HG02870 (cell line): ENCODE data around the gene CDK5R2.

ENCODE experiments used
- ATAC-seq: cut with Tn5 transposase; IDR thresholded peaks from one replicate; pipeline ENCODE4 v1.9.1; 2021; ENCODE audit warnings: mild to moderate bottlenecking, moderate library complexity; ENCODE audit not compliant: unreplicated experiment

The CDK5R2 gene

DNA sequence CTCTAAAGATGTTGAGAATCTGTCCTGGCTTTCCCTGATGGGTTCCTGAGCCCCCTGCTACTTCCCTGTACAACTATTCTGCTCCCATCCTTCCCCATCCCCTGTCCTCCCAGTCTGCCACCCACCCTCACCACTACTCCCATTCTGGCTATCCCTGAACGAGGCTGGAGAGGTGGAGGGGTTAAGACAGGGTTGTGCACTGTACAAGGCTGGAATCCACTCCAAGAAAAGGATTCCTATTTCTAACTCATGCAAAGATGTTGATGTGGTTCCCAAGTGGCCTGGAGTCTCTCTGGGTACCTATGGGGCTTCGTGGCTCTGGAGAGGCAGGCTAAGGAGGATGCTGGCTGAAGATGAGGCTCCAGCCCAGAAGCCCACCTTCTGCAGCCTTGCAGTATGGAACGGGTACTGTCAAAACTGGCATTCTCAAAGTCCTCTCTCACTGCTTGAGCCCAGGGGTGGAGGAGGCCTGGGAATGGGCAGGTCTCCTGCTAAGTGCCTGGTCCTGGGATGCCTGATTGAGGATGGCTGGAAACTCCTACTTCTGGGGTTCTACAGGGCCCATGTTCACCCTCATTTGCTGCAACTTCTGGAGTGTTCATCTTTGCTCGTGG, 26.8 kb downstream of the CDK5R2 start:
- no peak for ATAC-seq

DNA sequence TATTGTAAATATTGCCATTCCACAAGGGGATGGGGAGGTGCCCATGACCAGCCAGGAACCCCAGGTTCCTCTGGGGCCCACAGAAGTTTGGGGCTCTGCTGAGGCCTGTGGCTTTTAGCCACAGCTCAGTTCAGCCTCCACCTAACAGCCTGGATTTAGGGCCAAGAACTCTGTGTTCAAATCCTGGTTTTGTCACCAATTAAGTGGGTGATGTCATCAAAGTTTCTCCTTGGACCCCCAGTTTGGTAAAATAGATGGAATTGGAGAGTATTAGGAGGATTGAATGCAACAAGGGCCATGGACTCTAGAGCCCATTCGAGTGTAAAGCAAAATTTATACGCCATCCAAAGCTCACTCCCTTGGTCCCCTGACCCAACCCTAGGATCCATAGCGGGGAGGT, 28.7 kb downstream of the CDK5R2 start:
- ATAC-seq: no peak

DNA sequence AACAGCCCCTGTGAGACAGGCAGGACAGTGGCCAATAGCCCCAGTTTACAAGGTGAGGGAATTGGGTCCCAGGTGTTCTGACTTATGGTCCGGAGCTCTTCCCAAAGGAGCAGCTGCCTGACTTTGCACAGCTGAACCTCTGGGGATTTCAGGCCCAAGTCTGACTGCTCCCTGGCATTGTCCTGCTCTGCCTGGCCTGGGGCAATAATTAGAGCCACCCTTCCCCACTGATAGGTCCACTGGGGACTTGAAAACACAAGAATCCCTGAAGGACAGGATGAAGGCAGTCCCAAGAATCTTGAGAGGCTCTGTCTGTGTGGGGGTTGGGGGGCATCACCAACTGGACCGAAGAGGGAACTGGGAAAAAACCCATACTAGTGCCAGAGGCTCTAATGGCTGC, 29.2 kb downstream of the CDK5R2 start:
- no peak for ATAC-seq

DNA sequence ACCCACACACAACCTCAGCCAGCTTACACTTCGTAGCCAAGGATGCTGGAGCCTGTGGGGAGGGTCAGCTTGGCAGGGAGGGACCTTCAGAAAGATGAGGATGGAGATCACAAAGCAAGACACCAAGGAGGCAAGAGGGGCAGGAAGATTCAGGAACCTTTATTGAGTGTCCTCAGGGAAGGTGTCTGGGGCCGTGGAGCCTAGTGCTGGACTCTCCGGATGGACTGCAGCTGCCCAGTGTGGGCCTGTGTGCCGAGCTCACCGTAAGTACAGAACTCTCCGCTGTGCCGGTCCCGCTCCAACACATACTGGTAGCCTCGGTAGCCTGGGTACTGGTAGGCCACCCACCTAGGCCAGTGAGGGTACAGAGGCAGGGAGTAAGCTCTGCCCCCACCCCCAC, 30.6 kb downstream of the CDK5R2 start:
- ATAC-seq: no peak

DNA sequence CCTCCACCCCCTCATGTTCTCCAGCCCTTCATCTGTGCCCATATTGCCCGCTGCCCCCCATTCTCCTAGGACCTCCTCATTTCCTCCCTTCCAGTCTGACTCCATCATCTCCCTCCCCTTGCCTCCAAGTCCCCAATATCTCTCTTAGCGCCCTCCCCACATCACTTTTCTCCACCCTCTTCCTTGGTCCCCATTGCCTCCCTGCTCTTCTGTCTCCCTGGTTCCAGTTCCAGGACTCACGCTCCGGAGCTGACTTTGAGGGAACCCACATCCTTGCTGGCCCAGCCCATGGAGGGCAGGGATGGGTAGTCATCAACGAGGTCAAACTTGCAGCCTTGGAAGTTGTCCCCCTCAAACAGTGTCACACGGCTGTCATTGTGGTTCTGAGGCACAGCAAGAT, 31.1 kb downstream of the CDK5R2 start:
- no peak for ATAC-seq

DNA sequence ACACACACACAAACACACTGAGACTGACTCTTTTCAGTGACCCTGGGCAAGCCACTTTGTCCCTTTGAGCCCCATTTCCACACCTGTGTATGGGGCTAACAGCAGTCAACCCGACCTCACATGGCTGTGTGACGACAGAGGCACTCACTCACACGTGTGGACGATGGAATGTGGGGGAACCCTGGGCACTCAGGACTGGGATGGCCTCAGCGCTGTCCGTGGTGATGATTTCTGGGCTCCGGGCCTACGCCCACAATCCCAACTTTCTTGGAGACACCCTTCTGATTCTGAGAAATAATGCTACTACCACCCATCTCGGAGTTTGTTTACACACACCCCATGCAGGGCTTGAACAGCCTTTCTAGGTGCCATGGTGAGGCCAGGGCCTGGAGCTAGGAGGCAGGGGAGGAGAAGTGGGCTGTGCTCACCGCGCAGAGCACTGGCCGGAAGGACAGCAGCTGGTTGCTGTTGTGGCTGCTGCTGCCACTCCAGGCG, 32.3 kb downstream of the CDK5R2 start:
- no peak for ATAC-seq

DNA sequence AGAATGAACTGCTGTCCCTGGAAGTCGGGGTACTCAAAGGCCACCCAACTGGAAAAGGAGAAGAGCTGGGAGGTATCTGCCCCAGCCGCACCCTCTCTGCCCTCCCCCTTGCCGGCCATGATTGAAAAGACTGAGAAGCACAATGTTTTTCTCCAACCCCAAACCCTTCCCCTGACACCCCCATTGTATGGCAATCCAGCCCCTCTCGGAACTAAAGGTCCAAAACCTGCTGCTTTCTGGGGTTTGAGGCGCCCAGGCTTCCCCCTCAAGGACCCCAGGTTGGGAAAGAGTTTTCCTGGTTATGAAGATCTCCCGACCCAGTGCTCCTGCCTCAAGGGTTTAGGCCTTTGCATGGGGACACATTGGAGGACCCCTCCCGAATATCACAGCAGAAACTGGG, 32.7 kb downstream of the CDK5R2 start:
- ATAC-seq: no peak

DNA sequence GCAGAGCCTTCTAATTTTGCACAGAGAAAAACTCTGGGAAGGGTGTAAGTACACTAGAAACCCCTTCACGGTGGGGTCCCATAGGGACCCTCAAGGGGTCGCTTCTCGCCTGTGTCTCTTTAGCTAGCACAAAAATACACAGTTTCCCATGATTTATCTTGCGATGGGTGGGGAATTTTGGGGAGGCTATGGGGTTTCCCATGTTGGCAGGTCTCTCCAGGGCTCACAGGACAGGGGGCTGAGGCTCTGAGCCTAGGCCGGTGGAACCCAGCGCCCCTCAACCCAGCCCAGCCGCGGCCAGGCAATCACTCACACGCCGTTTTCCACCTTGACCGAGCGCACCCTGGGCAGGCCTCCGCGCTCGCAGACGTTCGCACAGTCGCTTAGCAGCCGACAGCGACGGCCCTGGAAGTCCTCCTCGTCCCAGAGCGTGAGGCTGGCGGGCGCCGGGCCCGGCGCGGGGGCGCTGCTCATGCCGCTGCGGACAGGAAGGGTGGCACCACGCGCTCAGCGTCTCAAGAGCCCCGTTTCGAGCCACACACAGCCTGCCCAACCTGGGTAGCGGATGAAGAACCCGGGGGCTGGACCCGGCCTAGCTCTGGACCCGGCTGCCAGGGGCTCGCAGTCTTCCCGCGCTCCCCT, 33.4 kb downstream of the CDK5R2 start:
- ATAC-seq: no peak

DNA sequence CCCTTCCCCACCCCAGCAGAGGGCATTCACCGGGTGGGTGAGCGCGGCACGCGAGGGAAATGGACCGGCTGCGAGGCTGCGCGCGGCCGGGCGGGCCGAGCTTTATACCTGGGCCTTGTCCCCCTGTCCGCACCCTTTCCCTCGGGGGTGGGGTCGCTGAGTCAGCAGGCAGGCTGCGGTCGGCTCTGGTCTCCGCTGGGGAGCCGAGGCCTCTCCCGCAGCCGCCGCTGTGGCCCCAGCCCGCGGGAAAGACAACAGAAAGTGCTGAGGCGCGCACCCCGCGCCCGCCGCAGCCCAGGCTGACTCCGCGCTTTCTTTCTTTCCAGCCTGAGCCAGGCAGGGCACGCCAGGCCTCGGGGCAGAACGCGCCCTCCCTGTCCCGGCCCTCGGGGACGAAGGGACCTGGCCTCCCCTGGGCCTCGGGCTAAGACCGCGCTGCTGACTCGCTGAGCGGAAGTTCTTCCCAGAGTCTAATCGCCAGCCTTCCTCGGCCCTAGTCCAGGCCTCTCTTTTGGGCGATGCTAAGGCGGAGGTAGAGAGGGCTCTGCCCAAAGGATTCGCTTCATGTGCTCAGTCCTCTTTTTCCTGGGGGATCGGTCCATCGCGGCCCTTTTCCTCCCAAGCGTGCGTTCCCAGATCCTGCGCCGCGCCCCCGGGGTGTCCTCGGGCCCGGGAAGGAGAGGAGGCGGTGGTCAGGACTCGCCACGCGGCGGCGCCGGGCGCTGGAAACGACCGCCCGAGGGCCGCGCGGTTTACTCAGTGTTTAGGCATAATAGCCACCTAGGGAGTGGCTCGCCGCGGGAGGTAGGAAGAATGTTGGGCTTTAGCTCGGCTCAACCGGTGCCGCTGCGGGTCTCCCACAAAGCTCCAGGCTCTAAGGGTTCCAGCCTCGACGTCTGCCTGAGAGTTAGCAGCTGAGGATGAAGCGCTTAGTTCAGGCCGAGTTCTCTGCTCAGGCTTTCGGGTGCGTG, 34.2 kb downstream of the CDK5R2 start, which contains the start of gene CRYBA2:
Gene CRYBA2 (minus strand): TSS at position 78 of the 971 bp plus-strand sequence. CDS start 246 bp downstream, outside the sequence.
- no peak for ATAC-seq

DNA sequence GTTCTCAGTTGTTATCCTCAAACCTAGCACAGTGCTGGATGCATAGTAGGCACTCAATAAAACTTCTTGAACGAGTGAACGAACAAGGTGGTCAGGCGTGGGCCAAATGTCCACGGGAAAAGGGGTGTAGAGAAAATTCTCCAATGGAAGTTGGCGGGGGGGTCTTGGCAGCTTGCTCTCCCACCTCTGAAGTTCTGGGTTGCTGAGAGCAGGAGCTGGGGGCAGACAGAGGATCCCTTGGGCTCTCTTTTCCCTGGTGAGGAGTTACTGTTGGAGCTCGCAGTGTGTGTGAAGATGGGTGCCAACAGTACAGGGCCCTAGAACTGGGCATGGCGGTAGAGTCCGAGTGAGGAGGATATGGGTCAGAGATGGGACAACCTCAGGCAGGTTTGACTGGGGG, 36.1 kb downstream of the CDK5R2 start:
- ATAC-seq: no peak

DNA sequence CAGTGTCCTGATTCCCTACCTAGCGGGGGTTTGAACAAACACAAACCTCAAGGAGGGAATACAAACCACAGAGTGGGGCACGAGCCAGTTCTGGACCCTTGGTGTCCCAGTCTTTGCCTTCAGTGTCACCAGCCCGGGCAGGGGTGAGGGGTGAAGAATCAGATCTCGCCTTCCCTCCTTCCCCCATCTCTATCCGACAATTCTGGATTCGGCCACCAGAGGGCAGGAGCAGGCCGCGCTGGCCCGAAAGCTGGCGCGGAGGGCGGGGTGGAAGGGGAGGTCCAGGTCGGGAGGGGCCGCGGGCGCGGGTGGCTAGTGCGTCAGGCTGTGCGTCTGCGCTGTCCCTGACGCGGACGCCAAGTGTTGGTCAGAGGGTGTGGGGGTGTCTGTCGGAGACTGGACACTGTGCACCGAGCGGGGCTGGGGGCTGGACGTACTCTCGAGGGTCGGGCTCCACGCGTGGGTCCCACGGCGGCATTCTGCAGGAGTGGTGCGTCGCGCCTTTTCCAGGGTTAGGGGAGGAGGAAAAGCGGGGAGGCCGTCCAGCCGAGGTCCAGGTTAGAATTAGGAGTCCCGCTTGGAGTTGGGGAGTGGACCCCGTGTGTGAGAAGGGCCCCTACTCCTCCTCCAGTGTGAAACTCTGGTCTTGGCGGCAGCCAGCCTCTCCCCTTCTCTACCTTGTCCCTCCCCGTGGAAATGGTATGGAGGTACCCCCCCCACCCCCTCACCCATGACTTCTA, 36.7 kb downstream of the CDK5R2 start:
- no peak for ATAC-seq

DNA sequence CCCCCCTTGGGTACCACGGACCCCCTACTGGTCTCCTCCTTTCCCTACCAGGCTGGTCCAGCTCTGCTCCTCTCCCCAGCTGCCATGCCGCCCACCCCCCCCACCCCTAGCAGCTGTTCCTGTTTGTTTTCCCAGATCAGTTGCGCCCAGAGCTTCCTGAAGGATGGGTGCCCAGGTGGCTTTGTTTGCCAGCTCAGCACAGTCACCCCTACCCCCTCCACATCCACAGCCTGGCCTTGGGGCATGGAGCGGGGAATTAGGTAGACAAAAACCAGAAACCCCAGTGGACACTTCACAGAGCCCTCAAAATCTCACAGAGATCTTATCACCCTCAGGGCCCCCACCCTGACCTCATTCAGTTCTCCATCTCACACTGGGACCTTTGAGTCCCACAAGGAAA, 37.5 kb downstream of the CDK5R2 start:
- ATAC-seq: no peak

DNA sequence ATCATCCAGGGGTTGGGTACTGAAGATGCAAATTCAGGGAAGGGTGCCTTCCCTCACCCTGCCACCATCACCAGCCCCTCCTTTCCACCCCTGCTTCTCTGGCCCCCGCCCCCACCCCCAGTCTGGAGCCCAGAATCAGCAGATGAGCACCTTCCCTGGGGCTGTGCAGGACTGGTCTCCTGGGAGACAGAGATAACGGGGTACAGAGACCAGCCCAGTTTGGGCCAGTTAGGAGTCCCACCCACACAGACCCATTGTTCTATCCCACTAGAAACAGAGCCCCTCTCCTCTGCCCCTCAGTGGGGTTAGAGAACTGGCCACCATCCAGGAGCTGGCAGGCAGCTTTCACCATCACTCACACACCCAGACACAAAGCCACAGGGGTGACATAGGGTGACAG, 38.3 kb downstream of the CDK5R2 start:
- no peak for ATAC-seq

DNA sequence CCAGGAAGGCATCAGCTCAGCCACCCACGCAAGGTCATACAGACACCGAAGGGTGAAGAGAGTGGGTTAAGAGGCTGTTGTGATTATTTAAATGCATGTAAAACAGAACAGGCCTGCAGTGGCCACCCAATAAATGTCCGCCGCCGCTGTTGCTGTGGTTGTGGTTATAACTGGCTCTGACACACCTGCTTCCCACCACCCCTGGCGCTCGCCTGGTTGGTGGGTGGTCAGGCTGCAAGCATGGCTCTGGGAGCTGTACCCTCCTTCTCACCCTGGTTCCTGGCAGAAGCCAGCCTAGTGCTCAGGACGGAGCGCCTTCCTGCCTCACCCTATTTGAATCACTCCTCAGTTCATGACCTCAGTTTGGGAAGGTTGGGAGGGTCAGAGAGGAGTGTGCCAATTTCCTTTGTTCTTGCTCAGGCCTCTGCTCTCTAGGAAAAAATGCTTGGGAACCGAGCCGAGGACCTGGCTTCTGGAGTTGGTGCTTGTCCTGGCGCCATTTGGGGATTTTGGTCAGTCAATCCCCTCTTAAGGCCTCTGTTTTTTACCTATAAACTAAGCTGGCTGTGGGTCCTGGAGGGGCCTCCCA, 39.0 kb downstream of the CDK5R2 start:
- ATAC-seq: no peak

DNA sequence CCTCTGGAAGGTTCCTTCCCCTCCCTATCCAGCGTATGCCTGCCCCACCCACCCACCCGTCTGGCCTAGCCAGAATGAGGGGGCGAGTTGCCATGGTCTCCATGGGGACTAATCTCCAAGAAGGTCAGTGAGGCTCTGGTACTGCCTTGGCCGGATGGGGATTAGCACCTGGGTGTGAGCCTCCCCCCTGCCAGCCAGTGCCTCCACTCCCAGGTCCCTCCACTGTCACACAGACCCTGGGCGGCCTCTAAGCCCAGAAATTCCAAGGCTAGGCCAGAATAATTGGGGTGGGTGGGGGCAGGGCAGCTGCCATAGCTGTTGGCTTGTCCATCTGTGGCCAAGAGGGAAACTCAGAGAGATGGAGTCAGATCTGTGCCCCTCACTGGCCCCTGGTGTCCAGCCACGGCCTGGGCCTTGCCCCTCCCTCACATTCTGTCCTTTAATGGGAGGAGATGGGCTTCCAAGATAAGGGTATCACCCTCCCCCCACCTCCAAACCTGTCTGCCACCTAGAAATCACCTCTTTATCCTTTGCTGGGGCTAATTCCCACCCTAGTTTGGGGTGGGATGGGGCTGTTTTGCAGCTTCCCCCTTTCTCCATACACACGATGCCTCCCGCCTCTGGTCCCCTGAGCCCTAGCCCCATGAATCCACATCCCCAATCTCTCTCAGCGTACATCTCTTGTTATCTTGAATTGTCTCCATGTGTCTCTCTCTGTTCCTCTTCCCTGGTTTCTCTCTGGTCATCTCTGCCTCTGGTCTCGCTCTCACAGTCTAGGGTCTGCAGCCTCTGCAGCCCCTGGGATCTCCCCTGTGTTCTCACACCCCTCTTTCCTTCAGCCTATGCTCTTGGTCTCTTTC, 39.8 kb downstream of the CDK5R2 start:
- no peak for ATAC-seq

DNA sequence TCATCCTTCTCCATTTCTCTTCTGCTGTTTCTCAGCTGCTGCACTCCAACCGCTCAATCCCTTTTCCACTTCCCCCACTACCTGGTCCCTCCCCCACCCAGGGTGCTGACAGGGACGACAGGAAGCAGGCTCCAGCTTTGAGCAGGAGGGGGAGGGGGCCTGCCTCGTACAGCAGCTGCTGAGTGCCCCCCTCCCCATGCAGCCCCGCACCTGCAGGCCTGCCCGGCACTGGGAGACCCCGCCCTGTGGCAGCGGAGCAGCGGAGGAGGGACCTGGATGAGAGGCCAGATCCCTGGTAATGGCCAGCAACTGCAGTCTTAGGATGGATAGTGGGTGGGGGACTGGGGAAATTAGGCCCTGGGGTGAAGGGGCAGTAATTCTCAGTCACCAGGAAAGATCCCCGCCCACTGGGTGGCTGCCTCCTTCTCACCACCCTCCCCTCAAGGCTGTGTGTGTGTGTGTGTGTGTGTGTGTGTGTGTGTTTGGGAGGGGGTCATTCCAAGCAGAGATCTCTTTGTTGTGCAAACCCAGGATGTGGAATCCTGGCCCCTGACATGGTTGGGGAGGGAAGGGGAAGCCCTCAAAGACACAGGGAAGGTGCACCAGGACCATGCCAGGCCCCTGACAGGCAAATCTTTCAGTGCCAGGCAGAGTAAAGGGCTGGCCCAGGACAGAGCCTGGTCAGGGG, 40.6 kb downstream of the CDK5R2 start:
- ATAC-seq: no peak

DNA sequence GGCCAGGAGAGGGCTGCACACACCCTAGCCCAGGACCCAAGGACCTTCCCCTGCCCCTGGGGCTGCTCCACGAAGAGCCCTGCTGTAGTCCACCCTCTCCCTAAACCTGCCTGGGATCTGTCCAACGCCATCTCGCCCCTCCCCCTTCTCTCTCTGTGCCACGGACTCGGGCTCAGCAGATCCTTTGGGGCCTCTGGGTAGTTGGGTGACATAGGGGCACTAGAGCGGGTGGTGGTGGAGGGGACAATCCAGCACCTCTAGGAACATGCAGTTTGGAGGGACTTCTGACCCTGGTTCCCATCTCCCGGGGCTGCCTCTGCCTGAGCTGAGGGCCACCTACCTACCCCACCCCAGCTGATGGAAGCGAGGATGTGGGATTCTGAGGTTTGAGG, 41.1 kb downstream of the CDK5R2 start:
- no peak for ATAC-seq

DNA sequence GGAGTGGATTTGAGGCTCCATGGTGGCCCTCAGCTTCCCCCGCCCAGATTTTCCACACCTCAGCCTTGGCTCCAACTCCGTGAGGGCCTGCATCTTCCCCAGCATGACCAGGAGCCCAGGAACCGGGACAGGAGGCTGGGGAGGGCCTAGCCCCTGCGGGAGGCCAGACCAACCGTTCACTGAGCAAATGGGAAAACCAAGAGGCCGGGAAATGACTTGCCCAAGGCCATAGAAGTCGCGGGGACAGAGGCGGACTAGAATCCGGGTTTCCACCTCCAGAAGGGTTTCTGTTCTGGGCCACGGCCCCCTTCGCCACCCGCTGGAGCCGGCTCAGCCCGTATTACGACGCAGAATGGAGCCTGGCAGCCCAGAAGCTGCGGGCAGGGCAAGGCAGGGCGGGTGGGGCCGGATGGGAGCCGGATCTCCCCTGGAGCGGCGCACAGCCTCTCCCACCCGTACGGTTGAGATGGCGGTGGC, 41.7 kb downstream of the CDK5R2 start:
- no peak for ATAC-seq
